Tibial artery (tissue), 4 donors: Measurements from ENCODE around the gene PRKAG2.

ENCODE experiments used
- DNase-seq, 2 donors: peaks; one replicate each; pipeline ENCODE4 v3.0.0-alpha.2; 2019
- H3K27ac ChIP-seq, 2 donors: fragments of 200-600 bp; sonication (generic) in 1 of 2; 1 replicate in 1 of 2; 2 replicates in 1 of 2; pipeline ENCODE4 v1.5.1; 2018 to 2019; ENCODE audit warnings: mild to moderate bottlenecking in 1 of 2
- H3K27me3 ChIP-seq, 2 donors: fragments of 200-600 bp; sonication (generic) in 1 of 2; one replicate each; pipeline versions ENCODE4 v1.5.1 to v1.6.0; 2016 to 2019
- H3K36me3 ChIP-seq, 3 donors: fragments of 200-600 bp; sonication (generic) in 2 of 3; one replicate each; pipeline ENCODE4 v1.5.1; 2016 to 2019; ENCODE audit warnings: mild to moderate bottlenecking in 2 of 3
- H3K4me1 ChIP-seq, 4 donors: fragments of 200-600 bp; sonication (generic) in 2 of 4; 1 replicate in 3 of 4; 2 replicates in 1 of 4; pipeline ENCODE4 v1.5.1; 2016 to 2019
- H3K4me3 ChIP-seq, 2 donors: fragments of 200-600 bp; sonication (generic) in 1 of 2; 1 replicate in 1 of 2; 2 replicates in 1 of 2; pipeline ENCODE4 v1.5.1; 2018 to 2019; ENCODE audit warnings: mild to moderate bottlenecking in 2 of 2
- H3K9me3 ChIP-seq, 3 donors: fragments of 200-600 bp; sonication (generic) in 1 of 3; one replicate each; pipeline ENCODE4 v1.5.1; 2016 to 2019
- intact Hi-C: fragments of 100-400 bp; cut with DNase I; formaldehyde crosslinking; loops from one replicate; pipeline ENCODE4 v1.15.0; 2023; ENCODE audit warnings: low total_unique reads
- TF ChIP-seq, protein P1 (sequence below), 2 experiments: fragments of 200-600 bp in 1 of 2; fragments of 450-650 bp in 1 of 2; IDR thresholded peaks; one replicate each; pipeline ENCODE4 v1.5.1; 2017 to 2019; ENCODE audit warnings: antibody characterized with exemption in 2 of 2, mild to moderate bottlenecking in 1 of 2, moderate library complexity in 1 of 2

The PRKAG2 gene

DNA sequence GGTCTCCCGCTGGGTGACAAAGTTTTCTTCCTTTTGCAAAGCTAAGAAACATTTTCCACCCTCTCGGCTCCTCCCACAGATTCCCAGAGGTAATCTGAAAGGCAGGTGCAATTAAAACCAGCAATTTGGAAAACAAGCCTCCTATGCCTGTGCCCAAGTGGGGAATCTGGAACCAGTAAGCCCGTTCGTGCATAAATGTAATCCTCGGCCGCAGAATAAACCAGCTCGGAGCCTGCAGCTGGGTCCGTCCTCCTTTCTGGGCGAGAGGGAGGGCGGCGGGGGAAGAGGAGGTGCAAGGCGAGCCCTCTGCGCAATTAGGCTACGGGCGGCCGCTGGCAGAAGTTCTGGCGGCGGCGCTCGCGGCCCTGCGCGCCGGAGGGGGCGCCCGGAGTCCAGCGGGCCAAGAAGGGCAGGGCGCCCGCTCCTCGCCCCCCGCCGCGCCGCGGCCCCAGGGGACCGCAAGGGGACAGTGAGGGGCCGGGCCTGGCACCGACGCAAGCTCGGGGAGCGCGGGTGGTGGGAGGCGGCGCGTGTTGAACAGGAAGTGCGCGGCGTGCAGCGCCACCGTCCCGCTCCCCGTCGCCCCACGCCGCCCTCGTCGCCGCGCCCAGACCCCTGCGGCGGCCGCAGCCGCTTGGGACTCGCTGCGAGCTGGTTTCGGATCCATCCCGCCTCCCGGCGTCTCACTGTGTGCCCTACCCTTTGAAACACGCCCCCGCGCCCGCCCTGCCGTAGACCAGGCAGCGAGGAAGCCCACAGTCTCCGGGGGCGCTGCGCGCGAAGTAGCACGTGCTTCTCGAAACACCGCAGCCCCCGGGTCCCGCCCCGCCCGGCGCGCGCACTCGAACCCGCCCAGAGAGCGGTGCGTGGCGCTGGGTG is at the start of gene PRKAG2:
Gene PRKAG2, minus strand, starts transcription at position 217 of the 879 bp plus-strand sequence. CDS start 495 bp downstream, outside the sequence.
- Histone ChIP-seq H3K4me1 (peaks cover 0 to 25% (median 18%) of the 10 kb centered on the region in 4 donors), H3K27me3 (no peaks in the 10 kb centered on the region), H3K36me3 (no peaks in the 10 kb centered on the region), H3K4me3 (peak within 1 kb of the TSS; percentile 79 to 88), H3K9me3 (no peaks in the 10 kb centered on the region), H3K27ac (peak within 1 kb of the TSS; percentile 87 to 94)
- TF ChIP-seq, protein P1, sequence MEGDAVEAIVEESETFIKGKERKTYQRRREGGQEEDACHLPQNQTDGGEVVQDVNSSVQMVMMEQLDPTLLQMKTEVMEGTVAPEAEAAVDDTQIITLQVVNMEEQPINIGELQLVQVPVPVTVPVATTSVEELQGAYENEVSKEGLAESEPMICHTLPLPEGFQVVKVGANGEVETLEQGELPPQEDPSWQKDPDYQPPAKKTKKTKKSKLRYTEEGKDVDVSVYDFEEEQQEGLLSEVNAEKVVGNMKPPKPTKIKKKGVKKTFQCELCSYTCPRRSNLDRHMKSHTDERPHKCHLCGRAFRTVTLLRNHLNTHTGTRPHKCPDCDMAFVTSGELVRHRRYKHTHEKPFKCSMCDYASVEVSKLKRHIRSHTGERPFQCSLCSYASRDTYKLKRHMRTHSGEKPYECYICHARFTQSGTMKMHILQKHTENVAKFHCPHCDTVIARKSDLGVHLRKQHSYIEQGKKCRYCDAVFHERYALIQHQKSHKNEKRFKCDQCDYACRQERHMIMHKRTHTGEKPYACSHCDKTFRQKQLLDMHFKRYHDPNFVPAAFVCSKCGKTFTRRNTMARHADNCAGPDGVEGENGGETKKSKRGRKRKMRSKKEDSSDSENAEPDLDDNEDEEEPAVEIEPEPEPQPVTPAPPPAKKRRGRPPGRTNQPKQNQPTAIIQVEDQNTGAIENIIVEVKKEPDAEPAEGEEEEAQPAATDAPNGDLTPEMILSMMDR (IDR thresholded peaks at IDR 0.05), result no peak
- intact Hi-C loops, result loop anchor here (10.0 kb wide), 2 partner anchors 92 to 148 kb away; partner anchors contain the start of gene GALNT11
- DNase-seq, result peak; percentile 80 to 86

GRCh38 chr7:151926336-151926712 is 49.4 kb upstream of the PRKAG2 start:
- H3K4me3 ChIP-seq, result no peak overlapping the region
- peaks cover 0 to 22% of the 10 kb centered on the region in 2 donors for H3K27me3 ChIP-seq
- no peak for DNase-seq
- TF ChIP-seq, protein P1 (IDR thresholded peaks at IDR 0.05), result no peak
- no peaks in the 10 kb centered on the region for H3K36me3 ChIP-seq
- no peak overlapping the region for H3K27ac ChIP-seq
- H3K4me1 ChIP-seq, result no peaks in the 10 kb centered on the region
- no peaks in the 10 kb centered on the region for H3K9me3 ChIP-seq
- intact Hi-C loops, result no loop called here

DNA sequence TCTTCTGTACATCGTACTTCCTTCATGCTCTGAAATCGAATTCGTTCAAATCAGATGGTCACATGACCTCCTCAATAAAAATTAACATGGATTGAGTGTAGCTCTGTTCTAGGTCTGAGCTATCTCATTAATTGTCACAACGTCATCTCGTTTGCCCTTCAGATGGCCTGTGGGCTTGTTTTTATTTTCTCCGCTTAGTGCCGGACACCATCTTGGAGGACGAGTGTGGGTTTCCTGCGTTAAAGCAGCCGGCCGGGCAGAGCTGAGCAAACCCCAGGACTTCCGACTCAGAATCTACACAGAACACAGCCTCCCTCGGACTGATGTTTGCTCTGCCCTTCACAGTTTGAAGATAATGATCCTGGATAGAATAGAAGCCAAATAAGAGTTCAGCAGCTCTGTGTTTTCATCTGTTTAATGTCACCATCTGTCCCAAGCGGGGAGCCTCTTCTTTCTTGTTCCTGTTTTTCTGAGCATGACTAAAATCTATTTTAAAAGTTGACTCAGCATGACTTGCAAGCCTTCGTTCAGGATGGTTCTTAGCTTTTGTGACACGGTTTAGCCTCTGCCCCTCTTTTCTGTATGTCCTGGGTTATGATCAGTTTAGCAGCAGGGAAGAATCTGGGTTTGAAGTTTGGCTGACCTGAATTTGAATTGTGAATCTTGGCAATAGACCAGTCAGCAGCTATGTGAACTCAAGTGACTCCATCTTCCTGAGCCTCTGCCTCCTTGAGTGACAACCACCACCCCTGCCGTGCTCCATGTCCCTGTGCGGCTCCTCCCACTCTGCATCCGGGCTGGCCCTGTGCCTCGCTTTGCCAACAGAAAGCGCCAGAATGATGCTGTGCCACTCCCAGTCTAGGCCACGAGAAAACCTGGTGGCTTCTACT is 48.8 kb upstream of the PRKAG2 start:
- H3K4me1 ChIP-seq, result no peaks in the 10 kb centered on the region
- peak; percentile 65 to 79 for DNase-seq
- H3K27me3 ChIP-seq, result peaks cover 0 to 22% of the 10 kb centered on the region in 2 donors
- TF ChIP-seq, protein P1 (IDR thresholded peaks at IDR 0.05), result no peak
- H3K4me3 ChIP-seq, result no peak overlapping the region
- intact Hi-C loops, result no loop called here
- no peaks in the 10 kb centered on the region for H3K9me3 ChIP-seq
- no peak overlapping the region for H3K27ac ChIP-seq
- no peaks in the 10 kb centered on the region for H3K36me3 ChIP-seq

DNA sequence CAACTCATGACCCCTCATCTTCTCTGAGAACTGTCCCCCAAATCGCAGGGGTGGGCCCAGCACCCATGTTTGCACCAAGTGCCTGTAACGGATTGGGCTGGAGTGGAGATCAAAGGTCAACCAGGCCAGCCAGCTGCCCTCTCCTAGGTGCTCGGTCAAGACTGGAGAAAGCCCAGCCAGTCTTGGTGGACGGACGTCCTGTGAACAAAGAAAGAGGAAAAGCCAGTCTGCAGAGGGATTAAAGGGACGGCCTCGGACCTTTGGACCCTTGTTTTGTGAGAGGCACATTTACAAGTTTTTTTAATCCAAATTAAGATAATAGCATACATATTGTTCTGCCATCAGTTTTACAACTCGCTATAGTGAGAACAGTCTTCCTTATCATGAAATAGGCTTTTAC is 47.6 kb upstream of the PRKAG2 start:
- Histone ChIP-seq H3K36me3 (no peaks in the 10 kb centered on the region), H3K4me3 (no peak overlapping the region), H3K9me3 (no peaks in the 10 kb centered on the region), H3K27ac (no peak overlapping the region), H3K4me1 (no peaks in the 10 kb centered on the region), H3K27me3 (peaks cover 0 to 24% of the 10 kb centered on the region in 2 donors)
- intact Hi-C loops, result no loop called here
- TF ChIP-seq, protein P1 (IDR thresholded peaks at IDR 0.05), result no peak
- no peak for DNase-seq

DNA sequence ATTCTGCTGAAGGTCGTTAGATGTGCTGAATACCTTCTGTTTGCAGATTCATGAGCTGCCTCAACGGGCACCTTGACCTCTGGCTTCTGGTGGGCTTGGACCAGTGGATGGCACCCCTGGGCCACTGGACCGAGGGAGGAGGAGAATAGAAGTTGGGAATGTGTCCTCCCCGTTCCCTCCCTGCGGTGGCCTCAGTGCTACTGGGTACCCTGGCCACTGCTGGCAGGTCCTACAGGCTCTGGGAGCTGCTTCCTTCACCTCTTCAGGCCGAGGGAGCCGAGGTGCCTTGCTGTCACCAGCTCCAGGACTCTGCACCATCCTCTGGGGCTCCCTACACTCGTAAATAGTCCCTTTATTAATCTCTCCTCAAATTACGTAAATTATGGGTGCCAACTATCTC is 47.1 kb upstream of the PRKAG2 start:
- DNase-seq, result no peak
- TF ChIP-seq, protein P1 (IDR thresholded peaks at IDR 0.05), result no peak
- peaks cover 0 to 21% of the 10 kb centered on the region in 2 donors for H3K27me3 ChIP-seq
- H3K4me3 ChIP-seq, result no peak overlapping the region
- H3K9me3 ChIP-seq, result no peaks in the 10 kb centered on the region
- no peaks in the 10 kb centered on the region for H3K4me1 ChIP-seq
- H3K27ac ChIP-seq, result peak overlapping the region; percentile 40 to 44
- H3K36me3 ChIP-seq, result no peaks in the 10 kb centered on the region
- intact Hi-C loops, result no loop called here
